WI38 (cell line): ENCODE results near the gene PHYH.
"Not testable (repeated sequence)": the region's sequence is repeated elsewhere in the genome, so short reads cannot be mapped to it uniquely, and the experiment has no call there.

Experiments used
- H3K4me3 ChIP-seq: 2 replicates; pipeline ENCODE4 v1.5.1; 2011; ENCODE audit warnings: low read depth, mild to moderate bottlenecking, control low read depth, low read length
- CTCF ChIP-seq: IDR thresholded peaks from 2 replicates; pipeline ENCODE4 v1.5.1; 2012; ENCODE audit warnings: low read depth, mild to moderate bottlenecking, control low read depth, low read length

The PHYH gene

DNA sequence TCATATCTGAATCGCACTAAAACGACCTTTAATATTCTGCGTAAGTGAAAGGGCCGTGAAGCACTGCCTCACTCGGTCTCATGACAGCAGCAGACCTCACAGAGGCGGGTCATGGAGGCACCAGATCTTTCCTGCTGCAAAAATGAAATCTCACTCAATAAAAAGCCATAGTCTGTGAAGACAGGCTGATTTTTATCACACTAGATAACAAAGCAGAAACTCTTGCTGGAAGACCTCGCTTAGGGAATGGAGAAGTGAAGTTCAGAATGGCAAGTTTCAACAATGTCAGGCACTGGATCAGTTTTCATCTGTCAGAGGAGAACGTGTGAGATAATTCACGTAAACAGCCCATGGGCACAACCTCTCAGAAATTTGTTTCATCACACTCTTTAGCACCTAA lies 40.2 kb upstream of the PHYH start:
- no peak overlapping the region for H3K4me3 ChIP-seq
- TF ChIP-seq CTCF: no peak

GRCh38 chr10:13338390-13339110 lies 38.7 kb upstream of the PHYH start:
- H3K4me3 ChIP-seq: no peak overlapping the region
- no peak for TF ChIP-seq CTCF

DNA sequence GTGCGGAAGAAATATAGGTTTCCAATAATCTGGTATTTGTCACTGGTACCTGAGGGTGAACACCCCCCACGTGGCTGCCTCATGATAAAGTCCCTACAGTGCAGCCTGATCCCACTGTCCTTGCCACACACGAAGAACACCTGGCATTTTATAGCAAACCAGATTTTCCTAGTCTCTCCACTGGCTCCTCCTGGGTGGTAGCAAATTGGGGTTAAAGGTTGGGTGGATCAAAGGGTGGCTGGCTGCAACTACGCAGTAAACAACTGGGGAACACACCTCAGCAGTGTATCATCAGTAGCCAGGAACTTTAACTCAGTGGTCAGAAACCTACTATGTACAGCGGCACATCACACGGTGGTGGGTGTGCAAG lies 37.9 kb upstream of the PHYH start:
- TF ChIP-seq CTCF: no peak
- H3K4me3 ChIP-seq: no peak overlapping the region

- H3K4me3 ChIP-seq: no peak overlapping the region
- no peak for TF ChIP-seq CTCF
Observed at GRCh38 chr10:13337128-13337826, 37.4 kb upstream of the PHYH start.

DNA sequence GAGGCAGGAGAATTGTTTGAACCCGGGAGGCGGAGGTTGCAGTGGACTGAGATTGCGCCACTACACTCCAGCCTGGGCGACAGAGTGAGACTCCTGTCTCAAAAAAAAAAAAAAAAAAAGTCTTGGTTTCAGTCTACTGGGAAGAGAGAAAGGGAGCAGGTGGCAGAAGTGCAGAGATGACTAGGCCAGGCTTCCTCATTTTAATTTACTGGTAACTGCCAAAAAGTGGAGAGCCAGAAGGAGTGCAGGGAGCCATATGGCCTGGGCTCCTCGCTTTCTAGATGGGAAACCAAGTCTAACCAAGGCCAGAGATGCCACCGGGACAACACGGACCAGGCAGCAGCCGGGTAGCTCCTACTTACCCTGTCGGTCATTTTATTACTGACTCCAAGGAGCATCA lies 36.0 kb upstream of the PHYH start:
- TF ChIP-seq CTCF: no peak
- H3K4me3 ChIP-seq: no peak overlapping the region

DNA sequence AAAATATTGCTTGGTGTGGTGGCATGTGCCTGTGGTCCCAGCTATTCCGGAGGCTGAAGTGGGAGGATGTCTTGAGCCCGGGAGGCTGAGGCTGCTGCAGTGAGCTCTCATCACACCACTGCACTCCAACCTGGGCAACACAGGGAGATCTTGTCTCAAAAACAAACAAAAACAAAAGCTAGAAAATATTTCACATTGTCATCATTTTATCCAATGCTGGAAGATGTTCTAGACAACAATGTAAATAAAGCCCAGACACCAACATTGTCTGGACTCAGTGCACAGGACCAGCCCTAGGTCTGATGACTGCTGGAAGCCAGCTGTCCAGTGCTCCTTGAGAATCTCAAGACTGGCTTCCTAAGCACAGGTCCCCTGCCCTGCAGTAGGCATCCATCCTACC lies 34.7 kb upstream of the PHYH start:
- H3K4me3 ChIP-seq: no peak overlapping the region
- TF ChIP-seq CTCF: no peak

DNA sequence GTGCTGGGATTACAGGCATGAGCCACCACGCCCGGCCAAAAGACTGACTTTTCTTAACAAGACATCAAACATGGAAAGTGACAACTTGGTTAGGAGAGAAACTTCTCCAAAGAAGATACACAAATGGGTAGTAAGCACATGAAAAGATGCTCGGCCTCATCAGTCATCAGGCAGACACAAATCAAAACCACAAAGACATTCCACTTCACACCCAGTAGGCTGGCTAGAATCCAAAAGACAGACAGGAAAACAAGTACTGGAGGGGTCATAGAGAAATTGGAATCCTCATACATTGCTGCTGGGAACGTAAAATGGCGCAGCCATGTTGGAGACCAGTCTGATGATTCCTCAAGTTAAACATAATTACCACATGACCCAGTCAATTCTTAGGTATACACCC lies 31.8 kb upstream of the PHYH start:
- H3K4me3 ChIP-seq: no peak overlapping the region
- no peak for TF ChIP-seq CTCF

GRCh38 chr10:13330980-13331379 lies 31.1 kb upstream of the PHYH start:
- not testable (repeated sequence) for H3K4me3 ChIP-seq
